Keratinocyte (primary cell): ENCODE measurements around the gene AMBP.

Source experiments
- CTCF ChIP-seq, 3 experiments: IDR thresholded peaks in 1 of 3; conservative IDR thresholded peaks in 1 of 3; optimal IDR thresholded peaks in 1 of 3; 2 replicates in 2 of 3; 3 replicates in 1 of 3; pipeline versions ENCODE3 to v1.5.1; 2011; ENCODE audit warnings: low read length in 3 of 3, mild to moderate bottlenecking in 3 of 3, moderate library complexity in 2 of 3, control low read depth in 1 of 3, inconsistent platforms in 1 of 3; ENCODE audit not compliant: insufficient read depth in 2 of 3; ENCODE audit errors: extremely low read depth in 1 of 3
- EZH2 ChIP-seq: IDR thresholded peaks from one replicate; pipeline ENCODE4 v1.6.1; 2012; ENCODE audit warnings: inconsistent platforms, mild to moderate bottlenecking, low read length, moderate library complexity

- TF ChIP-seq CTCF (optimal IDR thresholded peaks at IDR 0.05 in 1 of 3, IDR thresholded peaks at IDR 0.05 in 1 of 3, conservative IDR thresholded peaks at IDR 0.05 in 1 of 3; ENCODE audit: extremely low read depth in 1 of 3, insufficient read depth in 2 of 3, low read length in 3 of 3) (no peak), EZH2 (no peak)
Observed at GRCh38 chr9:114060070-114060469, 18.0 kb downstream of the AMBP start.
